Esophagus squamous epithelium (tissue), 5 donors: ENCODE data around the gene NHEJ1. TPM values are rescaled to one million over a fixed set of nuclear protein-coding genes. Genes with fewer than 3 reads are reported as not detected.

Source experiments
- DNase-seq: peaks from one replicate; lab custom pipeline; 2025; lab: John Stamatoyannopoulos, UW
- H3K27ac ChIP-seq, 4 donors: fragments of 200-600 bp; sonication (generic); one replicate each; pipeline ENCODE4 v1.5.1; 2016 to 2019; ENCODE audit warnings: mild to moderate bottlenecking in 1 of 4
- H3K27me3 ChIP-seq, 4 donors: fragments of 200-600 bp; sonication (generic); 1 replicate in 3 of 4; 2 replicates in 1 of 4; pipeline versions ENCODE4 v1.5.1 to v1.6.0; 2017 to 2021; ENCODE audit warnings: antibody characterized with exemption in 1 of 4
- H3K36me3 ChIP-seq, 3 donors: fragments of 200-600 bp; sonication (generic); one replicate each; pipeline ENCODE4 v1.5.1; 2016 to 2019
- H3K4me1 ChIP-seq, 3 donors: fragments of 200-600 bp; sonication (generic); one replicate each; pipeline ENCODE4 v1.5.1; 2017 to 2019
- H3K4me3 ChIP-seq, 4 donors: fragments of 200-600 bp; sonication (generic); 1 replicate in 3 of 4; 2 replicates in 1 of 4; pipeline ENCODE4 v1.5.1; 2016 to 2019; ENCODE audit warnings: mild to moderate bottlenecking in 2 of 4, moderate library complexity in 1 of 4
- H3K9me3 ChIP-seq, 3 donors: fragments of 200-600 bp; sonication (generic); one replicate each; pipeline ENCODE4 v1.5.1; 2016 to 2019
- CTCF ChIP-seq, 6 experiments: fragments of 450-650 bp in 4 of 6; fragments of 200-600 bp in 2 of 6; sonication (generic) in 2 of 6; IDR thresholded peaks; one replicate each; pipeline ENCODE4 v1.5.1; 2016 to 2019; ENCODE audit warnings: antibody characterized with exemption in 6 of 6, mild to moderate bottlenecking in 4 of 6, moderate library complexity in 4 of 6
- POLR2A ChIP-seq, 4 donors: fragments of 450-650 bp; IDR thresholded peaks; one replicate each; pipeline ENCODE4 v1.6.1; 2017; ENCODE audit warnings: antibody characterized with exemption in 4 of 4, mild to moderate bottlenecking in 4 of 4, moderate library complexity in 3 of 4
- WGBS, 2 donors: methylation state at CpG; one replicate each; pipeline ENCODE4 v1.1.5; 2018; 5-methylcytosine and 5-hydroxymethylcytosine counted together
- intact Hi-C: fragments of 100-400 bp; cut with DNase I; formaldehyde crosslinking; loops from one replicate; pipeline ENCODE4 v1.15.0; 2022
- total RNA-seq, 4 donors: library from RNA; depleted of rRNA; stranded (reverse); fragments of >200 nt; gene quantifications; one replicate each; pipeline ENCODE4 v1.1.0, GENCODE V29; 2016
- donor health status: DM: yes; HTN: yes; CAD: no.

Gene NHEJ1
- total RNA-seq, 4 donors from 2014 or later, result 6.3 to 14.3 (median 9.7) TPM

- peaks cover 11 to 54% (median 28%) of the 10 kb centered on the region in 3 donors for H3K36me3 ChIP-seq
- H3K27ac ChIP-seq, result peak overlapping the region; percentile 98 to 100 (median 98)
- TF ChIP-seq POLR2A (IDR thresholded peaks at IDR 0.05) (no peak), CTCF (IDR thresholded peaks at IDR 0.05) (no peak)
- H3K27me3 ChIP-seq, result no peaks in the 10 kb centered on the region
- peak overlapping the region in 3 of 4 donors; percentile 86 to 100 (median 99) for H3K4me3 ChIP-seq
- 76 to 84% methylated on average over 7 of the region's 7 CpGs for WGBS, 2 donors
- intact Hi-C loops, result no loop called here
- no peak for DNase-seq
- H3K4me1 ChIP-seq, result peaks cover 10 to 72% (median 40%) of the 10 kb centered on the region in 3 donors
- H3K9me3 ChIP-seq, result no peaks in the 10 kb centered on the region
These were observed 14.9 kb upstream of the NHEJ1 start for GRCh38 chr2:219175486-219175885.

- Histone ChIP-seq H3K4me3 (no peak overlapping the region), H3K4me1 (peaks cover 10 to 66% (median 39%) of the 10 kb centered on the region in 3 donors), H3K9me3 (no peaks in the 10 kb centered on the region), H3K36me3 (peaks cover 6 to 47% (median 26%) of the 10 kb centered on the region in 3 donors), H3K27me3 (no peaks in the 10 kb centered on the region), H3K27ac (no peak overlapping the region)
- no peak for DNase-seq
- intact Hi-C loops, result no loop called here
- TF ChIP-seq CTCF (IDR thresholded peaks at IDR 0.05) (no peak), POLR2A (IDR thresholded peaks at IDR 0.05) (no peak)
- whole genome bisulfite sequencing, 2 donors, result 81 to 91% methylated on average over 7 of the region's 7 CpGs
These were observed 14.2 kb upstream of the NHEJ1 start for GRCh38 chr2:219174801-219175200.

- Histone ChIP-seq H3K27me3 (no peaks in the 10 kb centered on the region), H3K9me3 (no peaks in the 10 kb centered on the region), H3K27ac (no peak overlapping the region), H3K36me3 (peaks cover 6 to 43% (median 26%) of the 10 kb centered on the region in 3 donors), H3K4me1 (peaks cover 5 to 59% (median 33%) of the 10 kb centered on the region in 3 donors), H3K4me3 (no peak overlapping the region)
- DNase-seq, result no peak
- TF ChIP-seq POLR2A (IDR thresholded peaks at IDR 0.05) (no peak), CTCF (IDR thresholded peaks at IDR 0.05) (no peak)
- 77 to 80% methylated on average over 1 to 3 of the region's 3 CpGs for WGBS, 2 donors
- intact Hi-C loops, result no loop called here
These were observed 13.5 kb upstream of the NHEJ1 start for GRCh38 chr2:219174146-219174545.

GRCh38 chr2:219173176-219173575, 12.6 kb upstream of the NHEJ1 start:
- intact Hi-C loops, result no loop called here
- Histone ChIP-seq H3K36me3 (peaks cover 6 to 43% (median 26%) of the 10 kb centered on the region in 3 donors), H3K9me3 (no peaks in the 10 kb centered on the region), H3K4me3 (no peak overlapping the region), H3K27ac (no peak overlapping the region), H3K27me3 (no peaks in the 10 kb centered on the region), H3K4me1 (peaks cover 0 to 51% (median 28%) of the 10 kb centered on the region in 3 donors)
- 91 to 94% methylated on average over 4 to 6 of the region's 6 CpGs for WGBS, 2 donors
- DNase-seq, result no peak
- TF ChIP-seq CTCF (IDR thresholded peaks at IDR 0.05) (no peak), POLR2A (IDR thresholded peaks at IDR 0.05) (no peak)

GRCh38 chr2:219172231-219173154, 11.9 kb upstream of the NHEJ1 start:
- no peaks in the 10 kb centered on the region for H3K27me3 ChIP-seq
- H3K27ac ChIP-seq, result peak overlapping the region; percentile 50 to 73 (median 64)
- no peak for TF ChIP-seq POLR2A (IDR thresholded peaks at IDR 0.05)
- TF ChIP-seq CTCF (IDR thresholded peaks at IDR 0.05), result no peak
- intact Hi-C loops, result no loop called here
- DNase-seq, result no peak
- H3K4me1 ChIP-seq, result peaks cover 0 to 51% (median 28%) of the 10 kb centered on the region in 3 donors
- H3K36me3 ChIP-seq, result peaks cover 6 to 43% (median 26%) of the 10 kb centered on the region in 3 donors
- H3K9me3 ChIP-seq, result no peaks in the 10 kb centered on the region
- H3K4me3 ChIP-seq, result no peak overlapping the region
- WGBS, 2 donors, result 85 to 90% methylated on average over 12 to 16 of the region's 16 CpGs
